Fibroblast of villous mesenchyme (primary cell): ENCODE results near the gene TEX51. TPM values are rescaled to one million over a fixed set of nuclear protein-coding genes. Genes with fewer than 3 reads are reported as not detected.

Experiments
- DNase-seq: peaks from one replicate; pipeline ENCODE4 v3.0.0-alpha.2; 2010; ENCODE audit warnings: low read depth
- H3K4me3 ChIP-seq: 2 replicates; pipeline ENCODE4 v1.5.1; 2011; ENCODE audit warnings: low read depth, mild to moderate bottlenecking, low read length
- total RNA-seq: library from RNA; depleted of rRNA; stranded (reverse); fragments of >200 nt; gene quantifications from 2 replicates; pipeline ENCODE4 v1.2.3, GENCODE V29; 2012
- TF ChIP-seq, protein P1 (sequence below): IDR thresholded peaks from 2 replicates; pipeline ENCODE4 v1.5.1; 2012; ENCODE audit warnings: low read depth, mild to moderate bottlenecking, low read length; ENCODE audit not compliant: insufficient read depth

The TEX51 gene
- total RNA-seq, 1 donor, result not detected

DNA sequence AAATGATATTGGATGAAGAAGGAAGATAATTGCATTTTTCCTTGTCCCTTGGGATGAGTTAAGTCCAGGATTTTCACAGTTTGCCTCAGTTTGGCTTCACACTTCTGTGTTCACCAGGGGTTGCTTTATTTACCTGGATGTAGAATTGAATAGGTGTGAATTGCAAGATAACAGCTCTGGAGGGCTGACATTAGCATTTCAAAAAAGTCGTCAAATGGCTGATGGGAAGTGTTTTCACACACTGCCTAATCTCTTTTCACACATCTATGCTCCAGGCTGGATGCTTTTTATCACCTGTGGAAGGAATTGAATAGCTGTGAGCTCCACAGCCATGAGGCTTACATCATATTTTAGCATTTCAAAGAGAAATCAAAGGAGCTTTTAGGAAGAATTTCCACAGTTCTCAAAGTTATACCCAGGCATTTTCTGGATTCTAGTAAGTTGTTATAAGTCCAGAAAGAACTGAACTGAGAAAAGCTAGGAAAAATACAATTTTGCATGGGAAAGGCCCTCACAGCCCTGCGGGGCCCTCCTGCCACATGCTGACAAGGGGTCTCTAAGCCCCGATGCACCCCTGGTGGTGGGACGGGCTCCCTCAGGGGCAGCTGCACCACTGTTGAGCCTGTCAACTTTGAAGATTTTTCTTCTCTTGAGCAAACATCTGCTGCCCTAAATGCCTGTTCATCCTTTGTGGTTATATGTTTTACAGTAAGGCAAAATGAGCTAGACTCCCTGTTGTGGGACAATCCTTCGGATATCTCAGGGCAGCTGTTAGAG is 43.9 kb downstream of the TEX51 start:
- no peak overlapping the region for H3K4me3 ChIP-seq
- DNase-seq, result no peak
- TF ChIP-seq, protein P1, sequence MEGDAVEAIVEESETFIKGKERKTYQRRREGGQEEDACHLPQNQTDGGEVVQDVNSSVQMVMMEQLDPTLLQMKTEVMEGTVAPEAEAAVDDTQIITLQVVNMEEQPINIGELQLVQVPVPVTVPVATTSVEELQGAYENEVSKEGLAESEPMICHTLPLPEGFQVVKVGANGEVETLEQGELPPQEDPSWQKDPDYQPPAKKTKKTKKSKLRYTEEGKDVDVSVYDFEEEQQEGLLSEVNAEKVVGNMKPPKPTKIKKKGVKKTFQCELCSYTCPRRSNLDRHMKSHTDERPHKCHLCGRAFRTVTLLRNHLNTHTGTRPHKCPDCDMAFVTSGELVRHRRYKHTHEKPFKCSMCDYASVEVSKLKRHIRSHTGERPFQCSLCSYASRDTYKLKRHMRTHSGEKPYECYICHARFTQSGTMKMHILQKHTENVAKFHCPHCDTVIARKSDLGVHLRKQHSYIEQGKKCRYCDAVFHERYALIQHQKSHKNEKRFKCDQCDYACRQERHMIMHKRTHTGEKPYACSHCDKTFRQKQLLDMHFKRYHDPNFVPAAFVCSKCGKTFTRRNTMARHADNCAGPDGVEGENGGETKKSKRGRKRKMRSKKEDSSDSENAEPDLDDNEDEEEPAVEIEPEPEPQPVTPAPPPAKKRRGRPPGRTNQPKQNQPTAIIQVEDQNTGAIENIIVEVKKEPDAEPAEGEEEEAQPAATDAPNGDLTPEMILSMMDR, result no peak

DNA sequence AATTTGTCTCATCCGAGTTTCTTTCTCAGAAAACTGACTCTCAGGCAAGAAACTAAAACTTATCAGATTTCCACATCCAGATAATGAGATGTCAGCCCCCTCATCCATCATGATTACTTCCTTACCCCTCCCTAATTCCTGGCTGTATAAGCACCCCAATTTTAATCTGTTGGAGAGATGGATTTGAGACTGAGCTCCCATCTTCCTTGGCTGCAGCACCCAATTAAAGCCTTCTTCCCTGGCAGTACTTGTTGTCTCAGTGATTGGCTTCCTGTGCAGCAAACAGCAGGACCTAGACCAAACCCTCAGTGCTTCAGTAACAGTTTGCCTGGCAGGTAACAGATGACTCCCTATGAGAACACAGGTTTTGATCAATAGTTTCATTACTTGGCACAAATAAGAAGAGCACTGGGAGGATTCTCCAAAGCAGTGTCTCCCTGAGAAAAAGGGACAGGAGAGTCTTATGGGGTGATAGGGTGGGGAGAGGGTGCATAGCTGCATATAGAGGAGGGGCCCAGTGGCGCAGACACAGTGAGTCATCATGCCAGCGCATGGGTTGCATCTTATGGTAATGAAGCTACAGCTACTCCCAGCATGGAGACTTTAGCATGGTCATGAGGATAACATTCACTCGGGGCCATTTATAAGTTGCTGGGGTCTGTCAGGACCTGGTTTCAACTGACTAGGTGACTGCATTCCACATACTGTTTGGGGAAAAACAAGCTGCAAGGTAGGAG is 45.1 kb downstream of the TEX51 start:
- no peak for DNase-seq
- TF ChIP-seq, protein P1, result no peak

DNA sequence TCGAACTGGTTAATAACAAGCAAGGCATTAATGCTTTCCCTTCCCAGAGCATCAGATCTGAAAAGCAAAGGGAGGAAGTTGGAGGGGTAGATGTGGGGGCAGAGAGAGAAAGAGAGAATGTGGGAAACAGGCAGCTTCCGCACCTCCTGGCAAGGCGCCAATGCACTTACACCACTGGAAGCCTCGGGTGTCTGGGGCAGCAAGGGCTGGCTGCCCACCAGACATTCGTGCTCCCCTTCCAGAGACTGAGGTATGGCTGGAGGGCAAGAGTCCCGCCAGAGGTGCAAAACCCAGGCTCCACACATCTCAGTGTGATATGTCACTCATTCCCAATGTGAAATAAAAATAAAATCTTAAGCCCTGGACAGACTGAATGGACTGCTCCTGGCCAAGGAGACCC is 46.4 kb downstream of the TEX51 start:
- DNase-seq, result no peak
- no peak overlapping the region for H3K4me3 ChIP-seq
- TF ChIP-seq, protein P1, result no peak

More for the DNA sequence above, 45.1 kb downstream of the TEX51 start:
- no peak overlapping the region for H3K4me3 ChIP-seq

DNA sequence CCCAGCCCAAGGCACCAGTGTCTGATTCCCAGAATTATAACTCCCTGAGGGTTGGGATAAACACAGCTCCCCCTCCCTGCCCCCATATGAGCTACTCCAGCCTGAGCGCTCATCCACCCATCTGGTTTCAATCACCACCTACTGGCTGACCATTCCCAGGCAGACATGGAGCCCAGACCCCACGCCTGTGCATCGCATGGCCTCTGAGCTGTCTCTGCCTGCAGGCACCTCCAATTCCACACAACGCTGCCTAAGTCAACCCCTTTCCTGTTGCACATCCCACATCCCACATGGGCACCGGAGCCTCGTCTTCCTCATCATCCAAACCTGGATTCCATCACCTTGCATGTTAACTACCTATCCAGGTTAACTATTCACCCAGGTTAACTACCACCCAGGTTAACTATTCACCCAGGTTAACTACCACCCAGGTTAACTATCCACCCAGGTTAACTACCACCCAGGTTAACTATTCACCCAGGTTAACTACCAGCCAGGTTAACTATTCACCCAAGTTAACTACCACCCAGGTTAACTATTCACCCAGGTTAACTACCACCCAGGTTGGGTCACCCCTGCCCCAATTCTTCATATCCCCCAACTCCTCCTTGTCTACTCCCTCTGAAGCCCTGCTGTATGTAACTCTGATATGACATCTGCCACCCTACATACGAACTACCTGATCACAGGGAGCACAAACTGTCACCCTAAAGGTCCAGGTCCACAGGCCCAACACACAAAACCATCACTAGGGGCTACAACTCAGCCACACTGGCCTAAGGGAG is 47.8 kb downstream of the TEX51 start:
- no peak overlapping the region for H3K4me3 ChIP-seq
- TF ChIP-seq, protein P1, result no peak
- no peak for DNase-seq

DNA sequence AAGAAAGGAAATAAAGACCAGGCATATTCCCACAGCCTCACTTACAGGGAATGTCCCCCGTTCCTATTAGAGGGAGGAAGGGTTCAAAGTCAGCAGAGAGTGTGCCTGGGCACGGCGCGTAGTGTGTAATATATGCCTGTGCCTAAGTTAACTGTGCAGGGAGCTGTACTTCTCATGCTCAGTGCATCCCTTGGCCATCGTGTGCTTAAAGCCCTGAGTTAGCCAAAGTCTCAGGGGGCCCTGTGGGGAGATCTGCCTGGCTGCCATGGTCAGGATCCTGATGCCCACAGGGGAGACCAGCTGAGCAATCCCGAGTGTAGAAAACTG is 48.4 kb downstream of the TEX51 start:
- H3K4me3 ChIP-seq, result no peak overlapping the region
- DNase-seq, result no peak
- TF ChIP-seq, protein P1, result no peak

DNA sequence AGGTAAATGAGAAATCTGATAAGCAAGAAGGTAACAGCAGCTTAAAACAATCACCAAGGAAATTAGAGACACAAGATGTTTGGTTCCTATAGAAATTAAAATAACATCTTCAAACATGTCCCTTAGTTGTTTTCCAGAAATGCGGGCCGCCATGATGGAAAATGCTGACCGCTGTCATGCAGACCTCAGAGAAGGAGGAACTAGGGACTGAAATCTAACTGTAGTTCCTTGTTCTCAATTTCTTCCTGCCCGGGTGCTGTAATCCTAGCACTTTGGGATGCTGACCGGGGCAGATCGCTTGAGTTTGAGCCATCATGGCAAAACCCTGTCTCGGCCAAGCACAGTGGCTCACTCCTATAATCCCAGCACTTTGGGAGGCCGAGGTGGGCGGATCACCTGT is 51.1 kb downstream of the TEX51 start:
- TF ChIP-seq, protein P1, result no peak
- H3K4me3 ChIP-seq, result no peak overlapping the region
- DNase-seq, result no peak
